Measurements from ENCODE around the gene GLRA2. TPM values are rescaled to one million over a fixed set of nuclear protein-coding genes. Genes with fewer than 3 reads are reported as not detected.

GLRA2 gene
- polyA plus RNA-seq, 1 donor (not counting 4 experiments of a cell fraction or from before 2014, with no cell fraction given) = not detected

DNA sequence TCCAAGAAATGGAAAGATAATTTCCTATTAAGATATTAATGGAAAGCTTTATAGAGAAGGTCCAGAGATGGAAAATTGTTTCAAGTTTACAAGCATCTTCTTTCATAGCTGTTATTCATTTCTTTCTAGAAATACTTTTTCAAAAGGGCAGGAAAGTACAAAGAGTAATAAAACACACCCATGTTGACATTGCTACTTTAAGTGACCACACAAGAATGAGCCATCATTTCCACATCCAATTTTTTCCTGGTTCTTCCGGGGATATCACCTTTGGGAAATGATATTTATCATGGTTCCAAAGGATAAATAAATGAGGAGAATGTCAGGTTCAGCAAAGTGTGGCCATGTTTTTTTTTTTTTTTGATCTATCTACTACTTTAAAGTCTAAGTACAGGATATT, 4.5 kb downstream of the GLRA2 start:
- FAIRE-seq = no peak
- H3K27me3 ChIP-seq (ENCODE audit: control insufficient read depth, extremely low read depth, insufficient read depth, low read length) = no peaks in the 10 kb centered on the region
- no peaks in the 10 kb centered on the region for H4K20me1 ChIP-seq (ENCODE audit: control insufficient read depth, extremely low read depth, insufficient read depth, low read length)
- no peak overlapping the region for H3K4me2 ChIP-seq (ENCODE audit: control insufficient read depth, extremely low read depth, insufficient read depth, low read depth, low read length)
- H3K27ac ChIP-seq (ENCODE audit: control insufficient read depth, insufficient read depth, low read length) = no peak overlapping the region
- TF ChIP-seq EZH2 (IDR thresholded peaks at IDR 0.05; ENCODE audit: low read length) = no peak
- TF ChIP-seq, protein P1, sequence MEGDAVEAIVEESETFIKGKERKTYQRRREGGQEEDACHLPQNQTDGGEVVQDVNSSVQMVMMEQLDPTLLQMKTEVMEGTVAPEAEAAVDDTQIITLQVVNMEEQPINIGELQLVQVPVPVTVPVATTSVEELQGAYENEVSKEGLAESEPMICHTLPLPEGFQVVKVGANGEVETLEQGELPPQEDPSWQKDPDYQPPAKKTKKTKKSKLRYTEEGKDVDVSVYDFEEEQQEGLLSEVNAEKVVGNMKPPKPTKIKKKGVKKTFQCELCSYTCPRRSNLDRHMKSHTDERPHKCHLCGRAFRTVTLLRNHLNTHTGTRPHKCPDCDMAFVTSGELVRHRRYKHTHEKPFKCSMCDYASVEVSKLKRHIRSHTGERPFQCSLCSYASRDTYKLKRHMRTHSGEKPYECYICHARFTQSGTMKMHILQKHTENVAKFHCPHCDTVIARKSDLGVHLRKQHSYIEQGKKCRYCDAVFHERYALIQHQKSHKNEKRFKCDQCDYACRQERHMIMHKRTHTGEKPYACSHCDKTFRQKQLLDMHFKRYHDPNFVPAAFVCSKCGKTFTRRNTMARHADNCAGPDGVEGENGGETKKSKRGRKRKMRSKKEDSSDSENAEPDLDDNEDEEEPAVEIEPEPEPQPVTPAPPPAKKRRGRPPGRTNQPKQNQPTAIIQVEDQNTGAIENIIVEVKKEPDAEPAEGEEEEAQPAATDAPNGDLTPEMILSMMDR (optimal IDR thresholded peaks at IDR 0.05 in 1 of 3, IDR thresholded peaks at IDR 0.05 in 1 of 3, conservative IDR thresholded peaks at IDR 0.05 in 1 of 3; ENCODE audit: extremely low read depth in 1 of 3, insufficient read depth in 2 of 3, low read length in 3 of 3) = no peak
- H3K36me3 ChIP-seq (ENCODE audit: control insufficient read depth in 2 of 2, extremely low read depth in 1 of 2, insufficient read depth in 2 of 2, low read length in 2 of 2) = no peaks in the 10 kb centered on the region
- no peak overlapping the region for H3K4me3 ChIP-seq (ENCODE audit: control insufficient read depth in 2 of 3, extremely low read depth in 1 of 3, insufficient read depth in 2 of 3, low read depth in 1 of 3, low read length in 3 of 3)
- no peaks in the 10 kb centered on the region for H3K9me3 ChIP-seq (ENCODE audit: control insufficient read depth, low read depth, low read length)
- no peak overlapping the region for H3K9ac ChIP-seq (ENCODE audit: control insufficient read depth, extremely low read depth, insufficient read depth, low read length)
- H2AFZ ChIP-seq (ENCODE audit: control insufficient read depth, low read length) = no peak overlapping the region
- no peaks in the 10 kb centered on the region for H3K79me2 ChIP-seq (ENCODE audit: control insufficient read depth, insufficient read depth, low read length)
- no peaks in the 10 kb centered on the region for H3K9me1 ChIP-seq (ENCODE audit: control insufficient read depth, extremely low read depth, insufficient read depth, low read length)
- DNase-seq (ENCODE audit: low read depth, low spot score) = no peak
- dilution Hi-C loops (cut with MboI; ENCODE audit: extremely low pct_ligation_motif_present, low sequenced_read_pairs) = no loop called here
- no peaks in the 10 kb centered on the region for H3K4me1 ChIP-seq (ENCODE audit: control insufficient read depth, extremely low read depth, insufficient read depth, low read length)

DNA sequence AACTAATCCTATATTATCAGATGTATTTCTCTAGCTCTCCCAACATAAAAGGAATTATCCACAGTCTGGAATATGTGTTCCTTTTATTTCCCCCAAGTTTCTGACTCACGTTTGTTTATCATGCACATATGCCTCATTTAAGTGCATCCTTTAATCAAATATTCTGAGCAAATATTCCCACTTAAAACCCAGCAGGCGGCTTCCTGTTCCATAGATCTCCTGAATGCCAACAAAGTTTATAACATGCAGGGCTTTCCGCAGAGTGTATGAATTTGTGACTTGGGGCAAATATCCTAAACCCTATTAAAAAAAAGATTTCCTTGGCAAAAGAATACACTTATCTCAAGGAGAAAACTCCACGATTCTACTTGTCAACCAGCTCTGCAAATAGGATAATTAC, 16.9 kb downstream of the GLRA2 start:
- dilution Hi-C loops (cut with MboI; ENCODE audit: extremely low pct_ligation_motif_present, low sequenced_read_pairs) = no loop called here
- H2AFZ ChIP-seq (ENCODE audit: control insufficient read depth, low read length) = no peak overlapping the region
- TF ChIP-seq, protein P1 (optimal IDR thresholded peaks at IDR 0.05 in 1 of 3, IDR thresholded peaks at IDR 0.05 in 1 of 3, conservative IDR thresholded peaks at IDR 0.05 in 1 of 3; ENCODE audit: extremely low read depth in 1 of 3, insufficient read depth in 2 of 3, low read length in 3 of 3) = no peak
- TF ChIP-seq EZH2 (IDR thresholded peaks at IDR 0.05; ENCODE audit: low read length) = no peak
- H3K9me1 ChIP-seq (ENCODE audit: control insufficient read depth, extremely low read depth, insufficient read depth, low read length) = no peaks in the 10 kb centered on the region
- H3K79me2 ChIP-seq (ENCODE audit: control insufficient read depth, insufficient read depth, low read length) = no peaks in the 10 kb centered on the region
- no peaks in the 10 kb centered on the region for H4K20me1 ChIP-seq (ENCODE audit: control insufficient read depth, extremely low read depth, insufficient read depth, low read length)
- no peak overlapping the region for H3K4me2 ChIP-seq (ENCODE audit: control insufficient read depth, extremely low read depth, insufficient read depth, low read depth, low read length)
- H3K9ac ChIP-seq (ENCODE audit: control insufficient read depth, extremely low read depth, insufficient read depth, low read length) = no peak overlapping the region
- no peak for DNase-seq (ENCODE audit: low read depth, low spot score)
- no peak overlapping the region for H3K27ac ChIP-seq (ENCODE audit: control insufficient read depth, insufficient read depth, low read length)
- H3K4me1 ChIP-seq (ENCODE audit: control insufficient read depth, extremely low read depth, insufficient read depth, low read length) = no peaks in the 10 kb centered on the region
- H3K9me3 ChIP-seq (ENCODE audit: control insufficient read depth, low read depth, low read length) = no peaks in the 10 kb centered on the region
- H3K36me3 ChIP-seq (ENCODE audit: control insufficient read depth in 2 of 2, extremely low read depth in 1 of 2, insufficient read depth in 2 of 2, low read length in 2 of 2) = no peaks in the 10 kb centered on the region
- FAIRE-seq = no peak
- no peak overlapping the region for H3K4me3 ChIP-seq (ENCODE audit: control insufficient read depth in 2 of 3, extremely low read depth in 1 of 3, insufficient read depth in 2 of 3, low read depth in 1 of 3, low read length in 3 of 3)
- H3K27me3 ChIP-seq (ENCODE audit: control insufficient read depth, extremely low read depth, insufficient read depth, low read length) = no peaks in the 10 kb centered on the region

Data from keratinocyte (primary cell).